ENCODE measurements around the gene FAM241A.
"Not testable (repeated sequence)": the region's sequence is repeated elsewhere in the genome, so short reads cannot be mapped to it uniquely, and the experiment has no call there.

FAM241A gene

DNA sequence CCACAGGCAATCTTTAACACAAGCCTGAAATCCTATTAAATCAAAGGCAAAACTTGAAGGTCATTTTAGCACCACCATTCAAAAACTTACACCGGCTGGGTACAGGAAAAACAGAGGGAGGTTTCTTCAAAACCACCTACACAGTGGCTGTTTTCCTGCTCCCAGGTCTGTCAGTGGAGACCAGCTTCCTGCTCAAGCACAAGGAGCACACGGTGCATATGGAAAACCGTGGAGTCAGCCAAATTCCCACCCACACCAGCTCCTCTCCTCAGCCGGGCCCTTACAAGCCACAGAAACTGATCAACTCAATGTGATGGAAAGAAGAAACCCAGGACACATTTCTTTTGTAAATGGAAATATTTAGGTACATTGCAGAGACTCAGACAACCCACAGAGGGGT lies 14.3 kb upstream of the FAM241A start:
- DNase-seq, result no peak
- intact Hi-C loops (cut with DNase I), result no loop called here

DNA sequence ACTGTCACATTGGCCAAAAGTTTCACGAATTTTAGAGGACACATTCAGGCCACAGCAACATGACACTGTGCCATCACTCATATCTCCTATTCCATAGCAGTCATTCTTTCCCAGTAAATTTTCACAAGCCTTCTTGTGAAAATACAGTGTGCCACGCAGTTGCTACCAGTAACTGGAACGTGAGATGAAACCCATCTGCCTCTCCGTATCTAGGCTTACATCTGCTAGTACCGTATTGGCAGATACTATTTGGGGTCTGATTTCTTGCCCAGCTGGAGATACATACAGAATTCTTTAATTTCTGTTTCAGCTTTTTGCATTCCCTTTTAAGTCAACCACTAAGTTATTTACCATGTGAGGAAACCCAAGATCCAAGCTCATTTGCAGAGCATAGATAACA lies 8.7 kb upstream of the FAM241A start:
- intact Hi-C loops (cut with DNase I), result no loop called here
- DNase-seq, result no peak

DNA sequence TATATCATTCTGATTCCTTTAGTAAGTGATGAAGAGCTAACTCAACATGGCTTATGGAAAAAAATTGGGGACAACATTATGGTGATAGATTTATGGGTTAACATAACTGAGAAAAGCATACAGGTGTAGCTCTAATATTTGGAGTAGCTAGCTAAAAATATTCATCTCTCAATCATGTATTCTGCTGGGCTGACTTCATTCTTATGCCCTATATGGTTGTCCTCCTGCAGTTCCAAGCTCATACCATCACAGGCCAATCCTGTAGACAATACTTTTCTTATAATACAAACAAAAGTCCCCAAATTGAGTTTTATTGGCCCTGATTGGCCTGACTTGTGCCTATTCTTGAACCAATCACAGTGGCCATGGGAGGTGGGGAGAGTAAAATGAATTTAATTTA lies 6.7 kb upstream of the FAM241A start:
- intact Hi-C loops (cut with DNase I), result no loop called here
- DNase-seq, result no peak

DNA sequence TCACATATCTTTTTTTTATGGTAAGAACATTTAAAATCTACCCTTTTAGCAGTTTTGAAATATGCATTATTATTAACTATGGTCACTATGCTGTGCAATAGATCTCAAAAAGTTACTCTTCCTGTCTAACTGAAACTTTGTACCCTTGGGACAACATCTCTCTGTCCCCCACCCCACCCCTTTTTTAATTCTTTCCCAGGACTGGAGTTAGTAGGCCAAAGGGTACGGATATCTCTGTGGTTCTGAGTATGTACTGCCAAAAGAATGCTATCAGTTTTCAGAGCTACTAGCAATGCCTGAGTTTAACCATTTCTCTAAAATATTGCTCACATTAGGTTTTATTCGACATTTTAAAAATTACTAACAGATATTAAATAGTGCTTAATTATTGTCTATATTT lies 4.7 kb upstream of the FAM241A start:
- intact Hi-C loops (cut with DNase I), result no loop called here
- no peak for DNase-seq

DNA sequence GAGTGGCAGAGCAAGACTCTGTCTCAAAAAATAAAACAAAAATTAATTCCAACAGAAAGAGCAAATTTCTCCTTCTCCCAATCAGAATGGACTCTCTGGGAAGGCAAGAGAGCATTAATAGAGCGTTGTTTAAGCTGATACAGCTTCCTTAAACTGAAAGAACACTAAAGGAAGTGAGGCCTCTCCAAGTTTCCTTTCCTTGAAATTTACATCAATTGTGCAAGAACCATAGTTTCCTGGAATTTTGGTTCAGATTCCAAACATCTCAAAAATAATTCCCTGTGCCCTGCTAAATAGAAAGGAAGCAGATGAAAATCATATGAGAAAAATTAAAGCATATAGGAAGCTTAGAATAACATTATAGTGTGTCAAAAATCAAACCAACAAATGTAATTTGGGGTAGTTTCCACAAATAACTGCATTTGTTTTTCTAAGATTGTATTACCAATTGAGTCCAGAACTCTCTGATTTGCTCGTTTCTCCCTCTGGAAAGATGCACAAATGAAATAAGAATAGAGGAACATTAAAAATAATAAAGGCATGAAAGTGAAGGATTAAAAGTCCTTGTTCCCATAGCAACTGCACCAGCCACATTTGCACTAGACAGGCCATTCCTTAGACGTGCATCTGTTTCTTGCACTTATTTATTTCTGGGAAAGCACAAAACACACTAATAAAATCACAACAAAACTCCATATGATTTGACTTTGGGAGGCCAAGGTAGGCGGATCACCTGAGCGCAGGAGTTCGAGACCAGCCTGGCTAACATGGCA lies 3.7 kb upstream of the FAM241A start:
- DNase-seq, result no peak
- intact Hi-C loops (cut with DNase I), result no loop called here

DNA sequence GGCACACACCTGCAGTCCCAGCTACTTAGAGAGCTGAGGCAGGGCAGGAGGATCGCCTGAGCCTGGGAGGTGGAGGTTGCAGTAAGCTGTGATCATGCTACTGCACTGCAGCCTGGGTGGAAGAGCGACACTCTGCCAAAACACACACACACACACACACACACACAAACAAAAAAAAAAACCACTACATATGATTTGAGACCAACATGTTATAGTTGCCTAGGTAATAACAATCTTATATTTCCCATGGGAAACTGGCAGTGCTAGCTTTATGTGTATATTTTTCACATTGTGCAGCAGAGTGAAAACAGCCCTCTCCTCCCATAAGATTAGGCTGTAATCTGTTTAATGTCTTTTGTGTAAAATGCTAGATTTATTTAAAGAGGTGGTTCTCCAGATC lies 3.1 kb upstream of the FAM241A start:
- no peak for DNase-seq
- intact Hi-C loops (cut with DNase I), result no loop called here

DNA sequence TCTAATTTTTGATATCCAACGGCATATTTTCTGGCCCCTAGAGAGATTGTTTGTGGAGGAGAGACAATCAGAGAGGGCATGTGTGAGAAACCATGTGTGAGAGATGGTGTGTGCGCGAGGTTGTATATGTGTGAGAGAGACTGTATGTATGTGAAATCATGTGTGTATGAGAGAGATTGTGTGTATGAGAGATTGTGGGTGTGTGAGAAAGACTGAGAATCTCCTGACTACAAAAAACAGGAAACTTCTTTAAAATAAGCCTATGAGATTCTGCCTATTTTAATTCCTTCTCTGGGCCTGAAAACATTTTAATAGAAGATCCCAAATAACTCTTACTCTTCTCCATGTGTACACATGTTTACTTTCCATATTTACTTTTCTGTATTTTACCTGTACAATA lies 1.5 kb upstream of the FAM241A start:
- intact Hi-C loops (cut with DNase I), result loop anchor here (2.0 kb wide), 1 partner anchor 87 kb away; the partner anchor contains the start of gene AP1AR
- no peak for DNase-seq

DNA sequence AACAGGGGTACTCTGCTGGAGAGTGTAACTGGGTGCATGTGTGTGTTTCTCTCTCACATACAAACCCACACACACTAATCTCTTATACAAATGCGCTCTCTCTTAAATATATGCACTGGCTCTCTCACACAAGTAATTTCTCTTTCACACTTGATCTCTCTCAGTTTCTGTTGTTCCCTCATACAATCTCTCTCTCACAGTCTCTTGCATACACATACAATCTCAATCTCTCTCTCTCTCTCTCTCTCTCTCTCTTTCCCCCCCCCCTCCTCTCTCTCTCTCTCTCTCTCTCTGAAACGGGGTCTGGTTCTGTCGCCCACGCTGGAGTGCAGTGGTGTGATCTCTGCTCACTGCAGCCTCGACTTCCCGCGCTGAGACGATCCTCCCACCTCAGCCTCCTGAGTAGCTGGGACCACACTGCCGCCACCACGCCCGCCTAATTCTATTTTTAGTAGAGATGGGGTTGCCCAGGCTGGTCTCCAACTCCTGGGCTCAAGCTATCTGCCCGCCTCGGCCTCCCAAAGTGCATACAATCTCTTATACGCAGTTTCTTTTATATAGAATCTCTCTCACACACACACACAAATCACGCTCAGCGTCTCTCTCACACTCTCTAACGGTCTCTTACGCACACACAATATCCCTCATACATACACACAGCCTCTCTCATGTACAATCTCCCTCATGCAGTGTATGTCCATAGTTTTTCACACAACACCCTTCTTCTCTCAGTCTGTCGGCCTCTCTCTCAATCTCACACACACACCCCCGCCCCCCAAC lies 518 bp upstream of the FAM241A start:
- peak in 4 of 10 donors; percentile 7 to 82 (median 40) for DNase-seq
- intact Hi-C loops (cut with DNase I), result loop anchor here (2.0 kb wide), 1 partner anchor 86 kb away; the partner anchor contains the start of gene AP1AR

DNA sequence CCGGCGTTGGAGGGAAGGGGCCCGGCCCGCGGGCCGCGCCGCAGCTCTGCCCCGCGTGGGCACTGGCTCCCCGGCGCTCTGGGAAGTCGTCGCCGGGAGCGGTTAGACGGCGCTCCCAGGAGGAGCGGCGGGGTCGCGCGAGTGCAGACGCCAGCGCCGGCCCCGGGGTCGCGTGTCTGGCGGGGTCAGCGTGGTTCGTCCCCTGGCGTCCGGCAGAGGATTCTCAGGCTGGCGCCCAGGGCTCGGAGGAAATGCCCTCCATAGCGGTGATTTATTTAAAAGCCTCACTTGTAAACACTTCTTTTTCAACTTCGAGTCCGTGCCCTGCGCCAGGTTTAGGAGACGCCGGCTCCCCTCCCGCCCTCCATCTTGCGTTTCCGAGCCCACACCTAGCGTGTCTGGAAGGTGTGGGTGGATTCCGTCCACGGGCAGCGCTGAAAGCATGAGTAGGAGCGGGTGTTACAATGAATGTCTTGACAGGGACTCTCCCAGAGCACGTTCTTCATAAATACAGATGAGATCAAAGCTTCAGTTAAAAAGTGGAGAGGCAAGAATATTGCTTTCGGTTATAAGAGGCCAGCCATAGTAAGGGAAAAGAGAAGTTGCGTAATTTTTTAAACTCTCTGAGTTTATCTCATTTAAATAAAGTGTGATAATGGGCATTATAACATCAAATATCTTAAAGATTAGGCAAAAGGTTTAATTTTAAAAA lies 692 bp downstream of the FAM241A start:
- intact Hi-C loops (cut with DNase I), result loop anchor here (2.0 kb wide), 1 partner anchor 85 kb away; the partner anchor contains the start of gene AP1AR

DNA sequence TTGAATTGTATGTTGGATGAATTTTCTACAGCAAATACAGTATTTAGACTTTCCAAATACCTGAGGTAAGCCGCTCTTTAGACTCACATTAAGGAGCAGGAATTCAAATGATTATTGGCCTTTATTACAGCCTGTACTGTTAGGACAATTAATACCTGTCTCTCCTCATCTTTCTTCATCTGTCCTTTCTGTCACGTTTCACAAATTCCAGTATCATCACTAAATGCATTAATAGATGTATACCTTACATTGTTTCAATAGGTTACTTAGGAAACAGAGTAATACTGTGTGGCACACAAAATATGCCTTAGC lies 1.2 kb downstream of the FAM241A start:
- intact Hi-C loops (cut with DNase I), result no loop called here
- no peak for DNase-seq

More for the DNA sequence above, 692 bp downstream of the FAM241A start:
- peak; percentile 7 to 88 (median 32) for DNase-seq

DNA sequence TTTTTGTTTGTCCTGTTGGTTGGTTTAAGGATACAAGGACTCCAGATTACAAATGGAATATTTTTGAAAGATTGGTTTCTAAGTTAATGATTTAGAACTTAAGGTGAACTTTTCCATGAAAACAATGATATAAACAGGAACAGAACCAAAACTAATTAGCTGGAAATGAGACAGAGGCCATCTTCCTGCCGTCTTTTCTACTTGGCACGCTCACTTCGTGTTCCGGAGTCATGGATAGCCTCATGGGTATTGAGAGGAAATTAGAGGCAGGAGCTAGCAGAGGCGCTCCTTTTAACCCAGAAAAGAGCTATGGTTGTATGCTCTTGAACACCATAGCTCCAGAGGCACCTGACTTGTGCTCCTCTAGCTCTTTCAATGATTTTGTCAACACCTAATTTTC lies 2.4 kb downstream of the FAM241A start:
- intact Hi-C loops (cut with DNase I), result no loop called here
- DNase-seq, result peak in 1 of 10 donors; percentile 11

DNA sequence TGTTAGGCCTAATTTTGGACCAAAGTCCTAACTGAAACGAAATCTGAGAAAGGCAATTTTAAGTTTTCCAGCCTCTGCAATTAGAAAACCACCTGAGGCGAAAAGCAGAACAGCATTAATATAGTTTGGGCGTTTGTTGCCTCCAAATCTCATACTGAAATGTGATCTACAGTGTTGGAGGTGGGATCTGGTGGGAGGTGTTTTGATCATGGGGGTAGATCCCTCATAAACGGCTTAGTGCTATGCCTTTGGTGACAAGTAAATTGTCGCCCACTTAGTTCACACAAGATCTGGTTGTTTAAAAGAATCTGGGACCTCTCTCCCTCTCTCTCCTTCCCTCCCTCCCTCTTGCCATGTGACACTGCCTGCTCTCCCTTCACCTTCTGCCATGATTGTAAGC lies 5.7 kb downstream of the FAM241A start:
- DNase-seq, result no peak
- intact Hi-C loops (cut with DNase I), result no loop called here

DNA sequence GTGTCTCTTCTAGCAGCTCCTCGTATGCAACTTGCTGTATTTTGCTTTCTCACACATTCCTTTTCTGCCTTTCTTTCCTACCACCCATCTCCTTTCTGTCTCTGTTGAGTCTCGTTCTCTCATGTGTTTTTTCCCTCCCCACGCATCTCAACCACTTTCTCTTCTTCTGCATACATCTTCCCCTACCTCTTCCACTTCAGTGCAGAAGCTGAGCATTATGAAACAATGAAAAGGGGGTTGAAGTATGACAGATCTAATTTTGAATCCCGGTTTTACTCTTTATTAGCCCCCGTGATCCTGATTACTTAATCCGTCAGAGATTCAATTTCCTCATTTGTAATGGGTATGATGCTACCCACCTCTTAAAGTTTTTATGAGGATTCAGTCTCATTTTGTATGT lies 7.3 kb downstream of the FAM241A start:
- DNase-seq, result no peak
- intact Hi-C loops (cut with DNase I), result no loop called here

DNA sequence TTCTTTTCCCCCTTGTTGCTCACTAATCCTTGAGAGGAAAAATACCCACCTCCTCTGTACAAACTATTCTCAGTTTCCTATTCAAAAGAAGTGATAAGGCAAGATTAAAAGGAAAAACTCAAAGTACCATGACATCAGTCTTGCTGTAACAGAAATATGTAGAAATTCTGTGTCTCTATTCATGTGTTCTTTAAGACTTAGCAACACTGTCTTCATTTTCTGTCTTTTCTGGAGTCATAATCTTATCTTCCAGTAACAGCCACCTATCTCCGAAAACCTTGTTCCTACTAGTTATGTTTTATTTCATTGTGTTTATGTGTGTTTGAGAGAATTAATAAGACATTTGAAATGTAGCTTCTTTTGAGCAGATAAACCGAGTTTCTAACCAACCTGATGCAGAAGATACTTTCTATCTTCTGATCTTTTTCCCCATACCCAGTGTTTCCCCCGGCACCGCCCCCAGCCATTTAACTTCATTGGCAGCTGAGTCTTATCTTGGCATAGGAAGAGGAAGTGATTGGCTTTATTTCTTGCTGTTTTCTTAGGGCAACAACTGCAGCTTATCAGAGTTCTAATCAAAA lies 8.0 kb downstream of the FAM241A start:
- intact Hi-C loops (cut with DNase I), result no loop called here
- no peak for DNase-seq

DNA sequence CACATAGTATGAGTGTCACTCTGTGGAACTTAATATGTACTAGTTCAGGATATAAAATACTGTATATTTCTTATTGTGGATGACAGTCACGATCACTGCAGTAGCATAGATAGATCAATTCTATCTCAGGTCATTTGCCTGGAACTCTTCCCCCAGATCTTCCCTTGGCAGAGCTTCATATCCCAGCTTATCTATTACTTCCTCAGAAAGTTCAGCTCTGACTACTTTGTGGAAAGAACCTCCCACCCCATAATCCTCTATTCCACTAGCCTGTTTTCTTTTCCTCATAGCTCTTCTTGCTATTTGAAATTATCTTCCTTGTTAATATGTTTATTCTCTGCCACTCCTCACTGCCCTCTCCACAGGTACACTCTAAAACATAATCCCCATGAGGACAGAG lies 10.9 kb downstream of the FAM241A start:
- intact Hi-C loops (cut with DNase I), result no loop called here
- no peak for DNase-seq

DNA sequence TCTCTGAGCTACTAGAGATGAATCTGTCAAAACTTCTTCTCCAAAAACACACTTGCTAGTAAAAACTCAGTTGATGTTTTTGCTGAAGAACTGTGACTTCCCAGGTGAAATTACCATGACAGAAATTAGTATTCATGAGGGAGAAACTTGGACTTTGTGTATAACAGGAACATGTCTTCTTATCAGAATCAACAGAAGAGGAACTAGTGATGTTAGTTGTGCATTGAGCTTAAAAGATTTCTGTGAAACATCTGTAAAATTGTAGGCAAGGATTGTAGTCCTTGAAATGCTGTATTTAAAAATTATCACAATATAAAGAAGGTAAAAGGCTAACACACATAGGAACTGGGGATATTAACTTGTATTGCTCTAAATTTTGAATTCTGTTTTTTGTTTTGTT lies 11.3 kb downstream of the FAM241A start:
- intact Hi-C loops (cut with DNase I), result no loop called here
- DNase-seq, result no peak

DNA sequence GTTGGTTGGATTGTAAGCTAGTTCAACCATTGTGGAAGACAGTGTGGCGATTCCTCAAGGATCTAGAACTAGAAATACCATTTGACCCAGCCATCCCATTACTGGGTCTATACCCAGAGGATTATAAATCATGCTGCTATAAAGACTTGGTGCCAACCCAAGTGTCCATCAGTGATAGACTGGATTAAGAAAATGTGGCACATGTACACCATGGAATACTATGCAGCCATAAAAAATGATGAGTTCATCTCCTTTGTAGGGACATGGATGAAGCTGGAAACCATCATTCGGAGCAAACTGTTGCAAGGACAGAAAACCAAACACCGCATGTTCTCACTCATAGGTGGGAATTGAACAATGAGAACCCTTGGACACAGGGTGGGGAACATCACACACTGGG lies 18.5 kb downstream of the FAM241A start:
- intact Hi-C loops (cut with DNase I); DNase-seq: not testable (repeated sequence)

DNA sequence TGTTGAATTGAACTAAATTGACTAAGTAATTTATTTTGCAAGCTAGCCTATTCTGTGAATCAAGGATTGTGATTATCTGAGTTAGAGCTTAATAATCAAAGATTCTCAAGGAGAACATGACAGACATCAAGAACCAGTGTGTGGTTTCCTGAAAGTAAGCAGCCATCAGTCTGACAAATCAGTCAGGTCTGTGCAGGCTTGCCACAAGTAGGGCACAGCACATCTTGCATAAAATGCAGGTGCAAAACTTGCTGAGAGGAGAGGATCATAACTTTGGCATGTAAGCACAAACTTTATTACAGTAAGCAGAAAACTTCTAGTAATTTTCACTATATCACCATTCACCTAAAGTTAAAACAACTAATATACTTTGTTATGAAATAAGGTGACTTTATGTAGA lies 22.5 kb downstream of the FAM241A start:
- DNase-seq, result no peak
- intact Hi-C loops (cut with DNase I), result no loop called here

DNA sequence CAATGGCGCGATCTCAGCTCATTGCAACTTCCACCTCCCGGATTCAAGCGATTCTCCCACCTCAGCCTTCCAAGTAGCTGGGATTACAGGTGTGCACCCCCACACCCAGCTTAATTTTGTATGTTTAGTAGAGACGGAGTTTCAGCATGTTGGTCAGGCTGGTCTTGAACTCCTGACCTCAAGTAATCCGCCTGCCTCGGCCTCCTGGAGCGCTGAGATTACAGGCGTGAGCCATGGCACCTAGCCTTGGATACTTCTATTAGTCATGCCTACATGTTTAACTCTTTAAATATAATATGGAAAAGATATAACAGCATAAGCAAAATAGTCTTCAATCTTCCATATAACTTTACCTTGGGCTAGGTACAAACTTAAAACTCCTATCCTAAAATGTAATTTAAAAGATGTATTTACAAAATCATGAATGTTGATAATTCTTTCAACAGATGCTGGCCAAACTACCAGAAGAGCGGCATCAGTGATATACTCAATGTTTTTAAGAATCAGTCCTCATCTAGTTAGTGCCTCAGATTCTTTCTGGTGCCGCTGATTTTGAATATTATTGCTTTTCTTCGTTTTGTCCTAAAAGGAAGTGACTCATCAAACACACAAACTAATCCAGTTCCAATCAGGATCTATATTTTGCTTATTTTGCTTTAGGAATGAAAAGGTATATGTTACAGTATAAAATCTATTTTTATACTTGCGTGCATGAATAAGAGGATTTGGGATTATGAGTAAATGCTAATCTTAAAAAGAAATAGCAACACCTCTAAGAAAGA lies 23.7 kb downstream of the FAM241A start:
- intact Hi-C loops (cut with DNase I), result no loop called here
- no peak for DNase-seq

DNA sequence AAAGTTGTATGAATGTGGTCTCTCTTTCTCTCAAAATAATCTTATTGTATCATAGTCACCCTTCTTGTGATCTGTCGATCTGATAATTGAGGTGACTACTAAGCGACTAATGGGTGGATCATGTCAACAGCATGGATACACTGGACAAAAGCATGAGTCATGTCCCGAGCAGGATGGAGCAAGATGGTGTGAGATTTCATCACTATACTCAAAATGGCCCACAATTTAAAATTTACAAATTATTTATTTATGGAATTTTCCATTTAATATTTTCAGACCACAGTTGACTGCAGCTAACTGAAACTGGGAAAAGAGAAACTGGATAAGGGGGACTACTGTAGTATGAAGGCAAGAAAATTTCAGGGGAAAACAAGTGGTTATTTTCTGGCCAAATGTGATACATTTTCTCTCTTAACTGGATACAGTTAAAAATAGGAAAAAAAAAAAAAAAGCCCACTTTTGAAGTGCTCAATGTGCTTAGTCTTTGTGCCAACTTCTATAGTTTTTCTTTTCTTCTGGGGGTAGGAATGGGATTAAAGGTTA lies 25.3 kb downstream of the FAM241A start:
- intact Hi-C loops (cut with DNase I), result no loop called here
- DNase-seq, result no peak

All from posterior cingulate gyrus (tissue), 11 donors.